ENCODE data around the gene SLC17A7.

Gene SLC17A7

GRCh38 chr19:49488046-49488862, 46.9 kb upstream of the SLC17A7 start:
- Histone ChIP-seq H4K8ac (ENCODE audit: low read depth, low read length) (peak overlapping the region; percentile 70), H4K12ac (ENCODE audit: low read depth, low read length) (peak overlapping the region; percentile 75)
- WGBS (ENCODE audit: extremely low coverage, insufficient coverage, insufficient read length) = no CpG with 5 or more reads among the region's 26 CpGs

DNA sequence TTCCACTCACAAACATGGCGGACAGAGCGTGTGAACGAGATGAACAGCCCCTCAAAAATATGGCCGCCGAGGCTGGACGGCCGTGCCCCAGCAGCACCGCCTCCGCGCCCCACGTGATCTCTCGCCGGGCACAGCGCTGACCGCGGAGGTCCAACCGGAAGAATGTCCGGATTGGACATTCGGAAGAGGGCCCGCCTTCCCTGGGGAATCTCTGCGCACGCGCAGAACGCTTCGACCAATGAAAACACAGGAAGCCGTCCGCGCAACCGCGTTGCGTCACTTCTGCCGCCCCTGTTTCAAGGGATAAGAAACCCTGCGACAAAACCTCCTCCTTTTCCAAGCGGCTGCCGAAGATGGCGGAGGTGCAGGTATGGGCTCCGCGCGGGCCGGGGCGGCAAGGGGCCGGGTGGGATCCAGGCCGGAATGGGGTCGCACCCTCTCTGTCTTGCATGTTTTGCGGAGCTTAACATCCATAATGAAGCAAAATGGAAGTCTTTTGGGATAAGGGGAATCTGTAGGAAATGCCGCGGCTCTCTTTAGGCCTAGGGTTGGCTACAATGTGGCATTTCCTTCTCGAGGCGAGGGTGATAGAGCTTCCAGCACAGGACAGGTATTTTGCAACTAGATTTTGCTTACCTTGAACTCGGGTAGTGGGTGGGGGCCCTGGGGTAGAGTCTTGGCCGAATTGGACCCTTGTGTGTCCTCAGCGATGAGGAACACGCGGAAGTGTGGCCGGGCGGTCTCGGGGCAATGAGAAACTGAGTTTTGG, 46.1 kb upstream of the SLC17A7 start, which contains the start of gene RPL13A:
TSS of gene RPL13A (plus strand) at position 332 of the 769 bp plus-strand sequence. CDS start at position 354, 22 bp downstream.
- Histone ChIP-seq H2BK5ac (ENCODE audit: low read depth, low read length, poor library complexity) (peak within 1 kb of the TSS; percentile 86), H3K4me3 (ENCODE audit: low read depth, low read length) (peak within 1 kb of the TSS; percentile 91), H2BK120ac (ENCODE audit: insufficient read depth, low read length, poor library complexity) (peak within 1 kb of the TSS; percentile 86), H2BK12ac (ENCODE audit: low read length) (no peak within 1 kb of the TSS), H3K4me2 (ENCODE audit: low read length) (peak within 1 kb of the TSS; percentile 82), H3K9me3 (ENCODE audit: insufficient read depth, low read depth, low read length) (peaks cover 4% of the 10 kb centered on the region), H3K27me3 (ENCODE audit: insufficient read depth, low read length) (no peaks in the 10 kb centered on the region), H3K79me1 (ENCODE audit: low read length) (peaks cover 11% of the 10 kb centered on the region), H3K79me2 (ENCODE audit: control insufficient read depth, insufficient read depth, low read length, poor library complexity) (peaks cover 17% of the 10 kb centered on the region), H3K9ac (ENCODE audit: low read length) (peak within 1 kb of the TSS; percentile 99), H2AK5ac (ENCODE audit: low read length) (peak within 1 kb of the TSS; percentile 94), H3K4me1 (ENCODE audit: control insufficient read depth in 1 of 2, insufficient read depth in 2 of 2, low read length in 2 of 2) (peaks cover 0 to 3% of the 10 kb centered on the region in 2 experiments), H3K23ac (ENCODE audit: low read length) (no peak within 1 kb of the TSS), H2AFZ (ENCODE audit: insufficient read depth, low read length, poor library complexity) (peak within 1 kb of the TSS; percentile 20), H3K14ac (ENCODE audit: low read length) (peak within 1 kb of the TSS; percentile 94), H3K4ac (ENCODE audit: low read depth, low read length) (peak within 1 kb of the TSS; percentile 97), H4K8ac (ENCODE audit: low read depth, low read length) (peak within 1 kb of the TSS; percentile 92), H4K91ac (ENCODE audit: low read depth, low read length) (peak within 1 kb of the TSS; percentile 77), H3K18ac (ENCODE audit: low read length) (peak within 1 kb of the TSS; percentile 71), H3K27ac (ENCODE audit: low read depth, low read length) (peak within 1 kb of the TSS; percentile 64), H4K12ac (ENCODE audit: low read depth, low read length) (peak within 1 kb of the TSS; percentile 90), H3K36me3 (ENCODE audit: control insufficient read depth in 1 of 2, insufficient read depth in 2 of 2, low read length in 2 of 2) (peaks cover 35 to 40% of the 10 kb centered on the region in 2 experiments)
- no CpG with 5 or more reads among the region's 57 CpGs for WGBS (ENCODE audit: extremely low coverage, insufficient coverage, insufficient read length)
- DNase-seq = peak; percentile 100

More at GRCh38 chr19:49488046-49488862, 46.9 kb upstream of the SLC17A7 start:
- Histone ChIP-seq H3K4ac (ENCODE audit: low read depth, low read length) (peak overlapping the region; percentile 97), H3K27ac (ENCODE audit: low read depth, low read length) (peak overlapping the region; percentile 64), H3K36me3 (ENCODE audit: control insufficient read depth in 1 of 2, insufficient read depth in 2 of 2, low read length in 2 of 2) (peaks cover 35 to 44% of the 10 kb centered on the region in 2 experiments), H3K9ac (ENCODE audit: low read length) (peak overlapping the region; percentile 99), H3K14ac (ENCODE audit: low read length) (peak overlapping the region; percentile 94), H4K91ac (ENCODE audit: low read depth, low read length) (peak overlapping the region; percentile 77), H2BK12ac (ENCODE audit: low read length) (no peak overlapping the region), H2AK5ac (ENCODE audit: low read length) (peak overlapping the region; percentile 94), H3K79me1 (ENCODE audit: low read length) (peaks cover 11% of the 10 kb centered on the region), H3K23ac (ENCODE audit: low read length) (no peak overlapping the region), H3K27me3 (ENCODE audit: insufficient read depth, low read length) (no peaks in the 10 kb centered on the region), H2BK120ac (ENCODE audit: insufficient read depth, low read length, poor library complexity) (peak overlapping the region; percentile 86), H2AFZ (ENCODE audit: insufficient read depth, low read length, poor library complexity) (no peak overlapping the region), H2BK5ac (ENCODE audit: low read depth, low read length, poor library complexity) (peak overlapping the region; percentile 86), H3K9me3 (ENCODE audit: insufficient read depth, low read depth, low read length) (peaks cover 4% of the 10 kb centered on the region), H3K4me1 (ENCODE audit: control insufficient read depth in 1 of 2, insufficient read depth in 2 of 2, low read length in 2 of 2) (peaks cover 0 to 3% of the 10 kb centered on the region in 2 experiments), H3K79me2 (ENCODE audit: control insufficient read depth, insufficient read depth, low read length, poor library complexity) (peaks cover 17% of the 10 kb centered on the region), H3K4me3 (ENCODE audit: low read depth, low read length) (peak overlapping the region; percentile 91), H3K4me2 (ENCODE audit: low read length) (peak overlapping the region; percentile 82), H3K18ac (ENCODE audit: low read length) (peak overlapping the region; percentile 71)
- peak in 1 of 2 donors; percentile 25 for DNase-seq

GRCh38 chr19:49486710-49487276, 45.5 kb upstream of the SLC17A7 start:
- peak overlapping the region; percentile 13 for H3K27ac ChIP-seq (ENCODE audit: low read depth, low read length)
- peak overlapping the region; percentile 92 for H4K8ac ChIP-seq (ENCODE audit: low read depth, low read length)
- no peak overlapping the region for H3K18ac ChIP-seq (ENCODE audit: low read length)
- peaks cover 0 to 3% of the 10 kb centered on the region in 2 experiments for H3K4me1 ChIP-seq (ENCODE audit: control insufficient read depth in 1 of 2, insufficient read depth in 2 of 2, low read length in 2 of 2)
- peak overlapping the region; percentile 46 for H3K14ac ChIP-seq (ENCODE audit: low read length)
- H3K4me2 ChIP-seq (ENCODE audit: low read length) = peak overlapping the region; percentile 41
- no peak overlapping the region for H3K4me3 ChIP-seq (ENCODE audit: low read depth, low read length)
- DNase-seq = no peak
- H2AFZ ChIP-seq (ENCODE audit: insufficient read depth, low read length, poor library complexity) = peak overlapping the region; percentile 20
- peak overlapping the region; percentile 88 for H2AK5ac ChIP-seq (ENCODE audit: low read length)
- peaks cover 31 to 33% of the 10 kb centered on the region in 2 experiments for H3K36me3 ChIP-seq (ENCODE audit: control insufficient read depth in 1 of 2, insufficient read depth in 2 of 2, low read length in 2 of 2)
- peak overlapping the region; percentile 18 for H2BK5ac ChIP-seq (ENCODE audit: low read depth, low read length, poor library complexity)
- H3K23ac ChIP-seq (ENCODE audit: low read length) = no peak overlapping the region
- H3K9ac ChIP-seq (ENCODE audit: low read length) = peak overlapping the region; percentile 5
- H3K4ac ChIP-seq (ENCODE audit: low read depth, low read length) = peak overlapping the region; percentile 17
- peaks cover 4% of the 10 kb centered on the region for H3K9me3 ChIP-seq (ENCODE audit: insufficient read depth, low read depth, low read length)
- H4K91ac ChIP-seq (ENCODE audit: low read depth, low read length) = peak overlapping the region; percentile 75
- H3K79me2 ChIP-seq (ENCODE audit: control insufficient read depth, insufficient read depth, low read length, poor library complexity) = peaks cover 17% of the 10 kb centered on the region
- H3K79me1 ChIP-seq (ENCODE audit: low read length) = peaks cover 11% of the 10 kb centered on the region
- H4K12ac ChIP-seq (ENCODE audit: low read depth, low read length) = peak overlapping the region; percentile 90
- no peak overlapping the region for H2BK12ac ChIP-seq (ENCODE audit: low read length)
- WGBS (ENCODE audit: extremely low coverage, insufficient coverage, insufficient read length) = no CpG with 5 or more reads among the region's 23 CpGs
- H2BK120ac ChIP-seq (ENCODE audit: insufficient read depth, low read length, poor library complexity) = no peak overlapping the region
- H3K27me3 ChIP-seq (ENCODE audit: insufficient read depth, low read length) = no peaks in the 10 kb centered on the region

GRCh38 chr19:49486232-49486631, 44.9 kb upstream of the SLC17A7 start:
- Histone ChIP-seq H3K27ac (ENCODE audit: low read depth, low read length) (no peak overlapping the region), H3K36me3 (ENCODE audit: control insufficient read depth in 1 of 2, insufficient read depth in 2 of 2, low read length in 2 of 2) (peaks cover 25 to 28% of the 10 kb centered on the region in 2 experiments), H3K9me3 (ENCODE audit: insufficient read depth, low read depth, low read length) (peaks cover 4% of the 10 kb centered on the region), H4K12ac (ENCODE audit: low read depth, low read length) (peak overlapping the region; percentile 90), H3K4me3 (ENCODE audit: low read depth, low read length) (no peak overlapping the region), H3K79me2 (ENCODE audit: control insufficient read depth, insufficient read depth, low read length, poor library complexity) (peaks cover 17% of the 10 kb centered on the region), H3K27me3 (ENCODE audit: insufficient read depth, low read length) (no peaks in the 10 kb centered on the region), H4K8ac (ENCODE audit: low read depth, low read length) (peak overlapping the region; percentile 92), H2BK12ac (ENCODE audit: low read length) (no peak overlapping the region), H3K4ac (ENCODE audit: low read depth, low read length) (no peak overlapping the region), H3K14ac (ENCODE audit: low read length) (no peak overlapping the region), H3K9ac (ENCODE audit: low read length) (peak overlapping the region; percentile 5), H2BK5ac (ENCODE audit: low read depth, low read length, poor library complexity) (no peak overlapping the region), H2AK5ac (ENCODE audit: low read length) (peak overlapping the region; percentile 88), H4K91ac (ENCODE audit: low read depth, low read length) (peak overlapping the region; percentile 75), H3K4me2 (ENCODE audit: low read length) (no peak overlapping the region), H3K18ac (ENCODE audit: low read length) (no peak overlapping the region), H3K79me1 (ENCODE audit: low read length) (peaks cover 11% of the 10 kb centered on the region), H3K23ac (ENCODE audit: low read length) (no peak overlapping the region), H2BK120ac (ENCODE audit: insufficient read depth, low read length, poor library complexity) (no peak overlapping the region), H2AFZ (ENCODE audit: insufficient read depth, low read length, poor library complexity) (no peak overlapping the region), H3K4me1 (ENCODE audit: control insufficient read depth in 1 of 2, insufficient read depth in 2 of 2, low read length in 2 of 2) (peaks cover 0 to 3% of the 10 kb centered on the region in 2 experiments)
- no peak for DNase-seq
- no CpG with 5 or more reads among the region's 7 CpGs for WGBS (ENCODE audit: extremely low coverage, insufficient coverage, insufficient read length)

Data from trophoblast cell (in vitro differentiated cells and primary cell).